HepG2 (cell line): ENCODE data around the gene CGREF1. TPM values are rescaled to one million over a fixed set of nuclear protein-coding genes. Genes with fewer than 3 reads are reported as not detected.

Experiments used
- ATRX ChIP-seq: sonication (generic); formaldehyde crosslinking; IDR thresholded peaks from 2 replicates; pipeline ENCODE4 v1.4.0; 2020; ENCODE audit warnings: missing genetic modification reagents, borderline replicate concordance
- CBX1 ChIP-seq: IDR thresholded peaks from one replicate; pipeline ENCODE4 v1.6.1; 2016; ENCODE audit warnings: antibody characterized with exemption, low read depth
- CCAR2 ChIP-seq: fragments of 200-400 bp; formaldehyde crosslinking; optimal IDR thresholded peaks from 2 replicates; pipeline ENCODE3; 2018; ENCODE audit warnings: low read depth, mild to moderate bottlenecking, low read length, moderate library complexity
- FOXA1 ChIP-seq, 2 experiments: fragments of 450-650 bp in 1 of 2; sonication (generic) in 1 of 2; formaldehyde crosslinking in 1 of 2; IDR thresholded peaks; 2 replicates each; pipeline versions ENCODE4 v1.4.0 to v1.6.1; 2016 to 2020; ENCODE audit warnings: missing genetic modification reagents in 1 of 2
- HCFC1 ChIP-seq: fragments of 150-350 bp; IDR thresholded peaks from 2 replicates; pipeline ENCODE4 v1.6.1; 2014; ENCODE audit warnings: low read depth, low read length
- HIVEP1 ChIP-seq: sonication (generic); formaldehyde crosslinking; IDR thresholded peaks from 2 replicates; pipeline ENCODE4 v1.4.0; 2020; ENCODE audit warnings: mild to moderate bottlenecking, missing genetic modification reagents
- LBX2 ChIP-seq: sonication (generic); formaldehyde crosslinking; IDR thresholded peaks from 2 replicates; pipeline ENCODE4 v1.5.0; 2020; ENCODE audit warnings: missing genetic modification reagents, mild to moderate bottlenecking, borderline replicate concordance
- LCORL ChIP-seq, 2 experiments: fragments of 450-650 bp in 1 of 2; sonication (generic) in 1 of 2; formaldehyde crosslinking in 1 of 2; IDR thresholded peaks; 2 replicates each; pipeline versions ENCODE4 v1.5.0 to v1.6.1; 2017 to 2020; ENCODE audit warnings: antibody characterized with exemption in 1 of 2, missing genetic modification reagents in 1 of 2
- NFE2L2 ChIP-seq: fragments of 150-350 bp; IDR thresholded peaks from 2 replicates; pipeline ENCODE4 v1.6.1; 2014; ENCODE audit warnings: low read length
- NR2C2 ChIP-seq: sonication (generic); formaldehyde crosslinking; IDR thresholded peaks from 2 replicates; pipeline ENCODE4 v1.4.0; 2020; ENCODE audit warnings: missing genetic modification reagents, mild to moderate bottlenecking, moderate library complexity, borderline replicate concordance
- PLSCR1 ChIP-seq: sonication (generic); formaldehyde crosslinking; IDR thresholded peaks from 2 replicates; pipeline ENCODE4 v1.5.0; 2020; ENCODE audit warnings: missing genetic modification reagents, mild to moderate bottlenecking, borderline replicate concordance
- REL ChIP-seq: sonication (generic); formaldehyde crosslinking; conservative IDR thresholded peaks from 2 replicates; pipeline ENCODE4 v1.8.0; 2022; ENCODE audit warnings: mild to moderate bottlenecking, missing genetic modification reagents, moderate library complexity
- REST ChIP-seq, 2 experiments: IDR thresholded peaks; 2 replicates each; pipeline ENCODE4 v1.6.1; 2011 to 2012; ENCODE audit warnings: low read length in 2 of 2, borderline replicate concordance in 1 of 2, low read depth in 1 of 2, mild to moderate bottlenecking in 1 of 2, moderate library complexity in 1 of 2
- SIN3A ChIP-seq: IDR thresholded peaks from 2 replicates; pipeline ENCODE4 v1.6.1; 2011; ENCODE audit warnings: low read depth, mild to moderate bottlenecking, control low read depth, low read length, borderline replicate concordance
- SPEN ChIP-seq: sonication (generic); formaldehyde crosslinking; IDR thresholded peaks from 2 replicates; pipeline ENCODE4 v1.5.1; 2020; ENCODE audit warnings: low read depth, mild to moderate bottlenecking, missing genetic modification reagents
- TCF7L2 ChIP-seq: IDR thresholded peaks from 2 replicates; pipeline ENCODE4 v1.6.1; 2011; ENCODE audit warnings: mild to moderate bottlenecking, low read depth, low read length, moderate library complexity
- TIGD3 ChIP-seq: sonication (generic); formaldehyde crosslinking; IDR thresholded peaks from 2 replicates; pipeline ENCODE4 v1.5.1; 2020; ENCODE audit warnings: mild to moderate bottlenecking, missing genetic modification reagents, borderline replicate concordance
- ZBTB1 ChIP-seq: sonication (generic); formaldehyde crosslinking; IDR thresholded peaks from 2 replicates; pipeline ENCODE4 v1.4.0; 2020; ENCODE audit warnings: missing genetic modification reagents, borderline replicate concordance
- ZFP36L1 ChIP-seq: sonication (generic); formaldehyde crosslinking; IDR thresholded peaks from 2 replicates; pipeline ENCODE4 v1.8.0; 2022; ENCODE audit warnings: mild to moderate bottlenecking, missing genetic modification reagents, moderate library complexity
- ZFP36L2 ChIP-seq: sonication (generic); formaldehyde crosslinking; IDR thresholded peaks from 2 replicates; pipeline ENCODE4 v1.4.0; 2020; ENCODE audit warnings: missing genetic modification reagents
- ZFP82 ChIP-seq: sonication (generic); formaldehyde crosslinking; IDR thresholded peaks from 2 replicates; pipeline ENCODE4 v1.5.1; 2020; ENCODE audit warnings: mild to moderate bottlenecking, missing genetic modification reagents, borderline replicate concordance
- ZNF737 ChIP-seq: sonication (generic); formaldehyde crosslinking; IDR thresholded peaks from 2 replicates; pipeline ENCODE4 v1.5.0; 2020; ENCODE audit warnings: missing genetic modification reagents, mild to moderate bottlenecking, borderline replicate concordance
- polyA plus RNA-seq, 8 experiments: library from polyadenylated mRNA; depleted of rRNA in 3 of 8; stranded (reverse) in 7 of 8; unstranded in 1 of 8; fragments of >200 nt; fragmentation: Illumina TruSeq in 4 of 8; extraction: Trizol in 4 of 8; gene quantifications; 2 replicates each; pipeline versions ENCODE4 v1.2.1 to v1.2.3, GENCODE V29; 2011 to 2016; ENCODE audit warnings: low read depth in 4 of 8, missing spikeins in 1 of 8, mixed read lengths in 1 of 8; ENCODE audit not compliant: insufficient read depth in 1 of 8
- total RNA-seq, 5 experiments: library from RNA; depleted of rRNA; stranded (reverse); fragments of >200 nt; fragmentation: Illumina TruSeq; extraction: Trizol; gene quantifications; 2 replicates each; pipeline ENCODE4 v1.2.3, GENCODE V29; 2016; ENCODE audit warnings: low read depth in 1 of 5

Gene CGREF1
- total and polyA plus RNA-seq, 2 of the 13 experiments (the other 11 are each of a cell fraction or from before 2014, with no cell fraction given) = 13.9 to 23.4 TPM

- TF ChIP-seq REL (CRISPR knock-in tag) = no peak
- TF ChIP-seq NFE2L2 = no peak
- no peak for TF ChIP-seq HIVEP1 (CRISPR knock-in tag)
- peak in 1 of 2 experiments; percentile 56; a peak in 2 of 4 replicates for TF ChIP-seq REST (IDR thresholded peaks at IDR 0.05; ENCODE audit: borderline replicate concordance in 1 of 2, low read depth in 1 of 2, low read length in 2 of 2)
- TF ChIP-seq ZBTB1 (CRISPR knock-in tag) = no peak
- TF ChIP-seq CCAR2 = no peak
- TF ChIP-seq HCFC1 = no peak
- TF ChIP-seq ZFP36L1 (CRISPR knock-in tag) = peak; percentile 60; the same call in 1 of the 2 replicates
- TF ChIP-seq LCORL (IDR thresholded peaks at IDR 0.05) = no peak
- TF ChIP-seq LCORL (CRISPR knock-in tag; IDR thresholded peaks at IDR 0.05) = peak; percentile 90
- TF ChIP-seq ZFP36L2 (CRISPR knock-in tag) = 0 out of 2 replicates have a peak, but pooled peaks have one; percentile 21
- no peak for TF ChIP-seq FOXA1 (IDR thresholded peaks at IDR 0.05)
- peak; percentile 35; the same call in 1 of the 2 replicates for TF ChIP-seq FOXA1 (CRISPR knock-in tag; IDR thresholded peaks at IDR 0.05)
- TF ChIP-seq PLSCR1 (CRISPR knock-in tag) = no peak
- TF ChIP-seq CBX1 = peak; percentile 70
- peak; percentile 39 for TF ChIP-seq NR2C2
- TF ChIP-seq ZFP82 (CRISPR knock-in tag) = 0 out of 2 replicates have a peak, but pooled peaks have one; percentile 82
- no peak for TF ChIP-seq TCF7L2
- TF ChIP-seq ZNF737 (CRISPR knock-in tag) = no peak
- TF ChIP-seq SPEN = peak; percentile 80
- 0 out of 2 replicates have a peak, but pooled peaks have one; percentile 5 for TF ChIP-seq SIN3A
- no peak for TF ChIP-seq LBX2 (CRISPR knock-in tag)
- no peak for TF ChIP-seq TIGD3 (CRISPR knock-in tag)
- TF ChIP-seq ATRX (CRISPR knock-in tag) = no peak
Observed at GRCh38 chr2:27093430-27094352, 25.2 kb downstream of the CGREF1 start (continued).
